HepG2 (cell line): Measurements from ENCODE around the gene MED13. TPM values are rescaled to one million over a fixed set of nuclear protein-coding genes. Genes with fewer than 3 reads are reported as not detected.
A peak's percentile ranks its signal among the peaks of the same experiment; 100 is the strongest.

Source experiments
- ATAC-seq: fragments of 200-7000 bp; cut with Tn5 transposase; 3 replicates; pipeline ENCODE4 v1.9.1; 2020; ENCODE audit warnings: mild to moderate bottlenecking, moderate library complexity
- BruUV-seq: library from RNA; stranded (reverse); fragments of 400-500 nt; replicated peaks from 2 replicates; lab custom pipeline; 2021; lab: Mats Ljungman, UMichigan
- CTCF ChIA-PET: fragments of 300-600 bp; formaldehyde crosslinking; extraction: SDS; loops from one replicate; lab custom pipeline; 2021; ENCODE audit warnings: low total read pairs, inconsistent platforms, low intra/inter-chr PET ratio; lab: Yijun Ruan, JAX
- POLR2A ChIA-PET: fragments of 350-600 bp; sonication (Branson Sonifier 250); formaldehyde crosslinking; loops from one replicate; lab custom pipeline; 2020; ENCODE audit warnings: antibody characterized with exemption, inconsistent platforms; lab: Yijun Ruan, JAX
- DNase-seq: peaks from one replicate; pipeline ENCODE4 v3.0.0-alpha.2; 2015; ENCODE audit warnings: low spot score
- FAIRE-seq: peaks from 3 replicates; lab custom pipeline; 2011; peaks lifted over from hg19 to GRCh38; lab: Jason Lieb, UNC
- H2AFZ ChIP-seq: one replicate; pipeline ENCODE4 v1.6.1; 2011; ENCODE audit warnings: low read length, inconsistent platforms
- H3K27ac ChIP-seq: fragments of 300-600 bp; 3 replicates; pipeline ENCODE4 v1.8.0; 2011; ENCODE audit warnings: mixed run types, mild to moderate bottlenecking, mixed read lengths, low read length, inconsistent platforms; ENCODE audit not compliant: insufficient read depth; ENCODE audit errors: extremely low read length
- H3K27me3 ChIP-seq, 2 experiments: fragments of 200-600 bp in 1 of 2; 2 replicates in 1 of 2; 3 replicates in 1 of 2; pipeline versions ENCODE4 v1.6.0 to v1.8.0; 2011; ENCODE audit warnings: low read length in 2 of 2, mild to moderate bottlenecking in 2 of 2, moderate library complexity in 2 of 2, inconsistent platforms in 1 of 2; ENCODE audit not compliant: insufficient read depth in 2 of 2, control insufficient read depth in 1 of 2
- H3K36me3 ChIP-seq, 2 experiments: fragments of 200-600 bp in 1 of 2; replicated peaks in 1 of 2; 2 replicates in 1 of 2; 3 replicates in 1 of 2; pipeline versions ENCODE4 v1.5.1 to v1.8.0; 2011; ENCODE audit warnings: low read length in 2 of 2, inconsistent platforms in 1 of 2; ENCODE audit not compliant: insufficient read depth in 2 of 2, control insufficient read depth in 1 of 2
- H3K4me1 ChIP-seq: 2 replicates; pipeline ENCODE4 v1.5.1; 2012; ENCODE audit warnings: low read length, inconsistent platforms; ENCODE audit not compliant: insufficient read depth
- H3K4me2 ChIP-seq: 2 replicates; pipeline ENCODE4 v1.6.0; 2011; ENCODE audit warnings: low read depth, low read length, inconsistent platforms
- H3K4me3 ChIP-seq, 3 experiments: fragments of 200-600 bp in 1 of 3; sonication (generic), shearing (Covaris generic) in 1 of 3; replicated peaks in 1 of 3; 2 replicates each; pipeline ENCODE4 v1.5.1; 2011 to 2016; ENCODE audit warnings: low read length in 3 of 3, inconsistent platforms in 2 of 3, low read depth in 2 of 3, mild to moderate bottlenecking in 2 of 3, control low read depth in 1 of 3, mixed read lengths in 1 of 3; ENCODE audit not compliant: insufficient read depth in 1 of 3
- H3K79me2 ChIP-seq: one replicate; pipeline ENCODE4 v1.6.1; 2011; ENCODE audit warnings: low read length, inconsistent platforms; ENCODE audit not compliant: insufficient read depth
- H3K9ac ChIP-seq: 2 replicates; pipeline ENCODE4 v1.6.0; 2011; ENCODE audit warnings: mild to moderate bottlenecking, low read depth, low read length, inconsistent platforms; ENCODE audit not compliant: insufficient read depth
- H3K9me3 ChIP-seq: 2 replicates; pipeline ENCODE4 v1.5.1; 2012; ENCODE audit warnings: mild to moderate bottlenecking, low read length
- H4K20me1 ChIP-seq: 2 replicates; pipeline ENCODE4 v1.6.0; 2011; ENCODE audit warnings: inconsistent platforms, mild to moderate bottlenecking, low read length, moderate library complexity; ENCODE audit not compliant: insufficient read depth
- AFF4 ChIP-seq: sonication (generic); formaldehyde crosslinking; IDR thresholded peaks from 2 replicates; pipeline ENCODE4 v1.4.0; 2020; ENCODE audit warnings: missing genetic modification reagents
- CSRNP2 ChIP-seq: sonication (generic); formaldehyde crosslinking; conservative IDR thresholded peaks from 2 replicates; pipeline ENCODE4 v1.8.0; 2022; ENCODE audit warnings: low read depth, missing genetic modification reagents
- FLYWCH1 ChIP-seq: sonication (generic); formaldehyde crosslinking; IDR thresholded peaks from 2 replicates; pipeline ENCODE4 v1.8.1; 2023; ENCODE audit warnings: mild to moderate bottlenecking, missing genetic modification reagents
- JDP2 ChIP-seq: sonication (generic); formaldehyde crosslinking; IDR thresholded peaks from 2 replicates; pipeline ENCODE4 v1.8.1; 2022; ENCODE audit warnings: missing genetic modification reagents, borderline replicate concordance
- KDM6A ChIP-seq: IDR thresholded peaks from 2 replicates; pipeline ENCODE4 v1.6.1; 2016; ENCODE audit warnings: low read depth
- LRRFIP1 ChIP-seq: sonication (generic); formaldehyde crosslinking; conservative IDR thresholded peaks from 2 replicates; pipeline ENCODE4 v1.4.0; 2020; ENCODE audit warnings: missing genetic modification reagents
- MLX ChIP-seq: IDR thresholded peaks from 2 replicates; pipeline ENCODE4 v1.6.1; 2016
- SAP130 ChIP-seq: IDR thresholded peaks from 2 replicates; pipeline ENCODE4 v1.6.1; 2016; ENCODE audit warnings: low read depth
- TFE3 ChIP-seq: IDR thresholded peaks from 2 replicates; pipeline ENCODE4 v1.6.1; 2016
- ZNF510 ChIP-seq: sonication (generic); formaldehyde crosslinking; IDR thresholded peaks from 2 replicates; pipeline ENCODE4 v1.4.0; 2020; ENCODE audit warnings: low read depth, mild to moderate bottlenecking, missing genetic modification reagents
- ZNF720 ChIP-seq: sonication (generic); formaldehyde crosslinking; IDR thresholded peaks from 2 replicates; pipeline ENCODE4 v1.4.0; 2020; ENCODE audit warnings: missing genetic modification reagents
- ZSCAN31 ChIP-seq: sonication (generic); formaldehyde crosslinking; IDR thresholded peaks from 2 replicates; pipeline ENCODE4 v1.5.0; 2020; ENCODE audit warnings: low read depth, mild to moderate bottlenecking, missing genetic modification reagents
- WGBS: methylation state at CpG from one replicate; pipeline ENCODE4 v1.1.6; 2017; ENCODE audit warnings: low lambda C conversion rate; 5-methylcytosine and 5-hydroxymethylcytosine counted together
- in situ Hi-C: cut with HindIII; loops from 2 replicates; pipeline ENCODE4 v1.10.0; 2017; ENCODE audit warnings: low pct_unique_long_range_greater_than_20kb; ENCODE audit not compliant: extremely low pct_ligation_motif_present
- intact Hi-C: fragments of 100-400 bp; cut with micrococcal nuclease; formaldehyde crosslinking; loops from one replicate; pipeline ENCODE4 v1.10.0; 2022; ENCODE audit not compliant: unreplicated experiment
- polyA plus RNA-seq, 8 experiments: library from polyadenylated mRNA; depleted of rRNA in 3 of 8; stranded (reverse) in 7 of 8; unstranded in 1 of 8; fragments of >200 nt; fragmentation: Illumina TruSeq in 4 of 8; extraction: Trizol in 4 of 8; gene quantifications; 2 replicates each; pipeline versions ENCODE4 v1.2.1 to v1.2.3, GENCODE V29; 2011 to 2016; ENCODE audit warnings: low read depth in 4 of 8, missing spikeins in 1 of 8, mixed read lengths in 1 of 8; ENCODE audit not compliant: insufficient read depth in 1 of 8
- total RNA-seq, 5 experiments: library from RNA; depleted of rRNA; stranded (reverse); fragments of >200 nt; fragmentation: Illumina TruSeq; extraction: Trizol; gene quantifications; 2 replicates each; pipeline ENCODE4 v1.2.3, GENCODE V29; 2016; ENCODE audit warnings: low read depth in 1 of 5

The MED13 gene
- total and polyA plus RNA-seq, 2 of the 13 experiments (the other 11 are each of a cell fraction or from before 2014, with no cell fraction given): 27.4 to 69.1 TPM

GRCh38 chr17:62064029-62064790 lies 868 bp downstream of the MED13 start (continued):
- TF ChIP-seq CSRNP2 (CRISPR knock-in tag) (no peak), LRRFIP1 (no peak), ZSCAN31 (CRISPR knock-in tag) (no peak), SAP130 (CRISPR knock-in tag) (0 out of 2 replicates have a peak, but pooled peaks have one; percentile 11), ZNF720 (CRISPR knock-in tag) (no peak)

GRCh38 chr17:62062944-62063343 lies 2.1 kb downstream of the MED13 start:
- ChIA-PET CTCF (no interaction called here), POLR2A (no interaction called here)
- peaks cover 73% of the 10 kb centered on the region for H3K79me2 ChIP-seq
- peaks cover 3 to 13% of the 10 kb centered on the region in 2 experiments; a peak in 4 of 5 replicates for H3K36me3 ChIP-seq
- no peaks in the 10 kb centered on the region; a peak in 1 of 5 replicates for H3K27me3 ChIP-seq
- H3K27ac ChIP-seq: no peak overlapping the region
- H3K9ac ChIP-seq: peak overlapping the region; percentile 88; the same call in 1 of the 2 replicates
- no peak for DNase-seq
- peak overlapping the region; percentile 78 for H3K4me2 ChIP-seq
- no peak for ATAC-seq
- in situ Hi-C loops: no loop called here
- intact Hi-C loops: no loop called here
- peak overlapping the region; percentile 62 to 100 (median 96); a peak in 5 of 6 replicates for H3K4me3 ChIP-seq
- peaks cover 76% of the 10 kb centered on the region for H3K4me1 ChIP-seq
- no TSS peak for BruUV-seq
- H4K20me1 ChIP-seq: peaks cover 52% of the 10 kb centered on the region
- no peaks in the 10 kb centered on the region for H3K9me3 ChIP-seq
- H2AFZ ChIP-seq: no peak overlapping the region
- no peak for FAIRE-seq
- WGBS: 65% methylated on average over 3 of the region's 3 CpGs
- no peak for TF ChIP-seq AFF4 (CRISPR knock-in tag)
- no peak for TF ChIP-seq MLX (CRISPR knock-in tag)
- no peak for TF ChIP-seq JDP2
- no peak for TF ChIP-seq KDM6A
- TF ChIP-seq ZNF510 (CRISPR knock-in tag): no peak
- no peak for TF ChIP-seq FLYWCH1
- TF ChIP-seq TFE3 (CRISPR knock-in tag): no peak
